CD4-positive, alpha-beta T cell treated with Interleukin-15 for 4 hours (primary cell): ENCODE data around the gene NDUFA13.

Experiments used
- DNase-seq: peaks from one replicate; pipeline ENCODE4 v3.0.0-alpha.2; 2020; ENCODE audit warnings: low spot score

NDUFA13 gene

GRCh38 chr19:19510432-19510831 lies 5.6 kb upstream of the NDUFA13 start:
- DNase-seq = no peak

GRCh38 chr19:19513682-19514081 lies 2.3 kb upstream of the NDUFA13 start:
- DNase-seq = no peak

- no peak for DNase-seq
Observed at GRCh38 chr19:19514215-19514657, 1.8 kb upstream of the NDUFA13 start.

DNA sequence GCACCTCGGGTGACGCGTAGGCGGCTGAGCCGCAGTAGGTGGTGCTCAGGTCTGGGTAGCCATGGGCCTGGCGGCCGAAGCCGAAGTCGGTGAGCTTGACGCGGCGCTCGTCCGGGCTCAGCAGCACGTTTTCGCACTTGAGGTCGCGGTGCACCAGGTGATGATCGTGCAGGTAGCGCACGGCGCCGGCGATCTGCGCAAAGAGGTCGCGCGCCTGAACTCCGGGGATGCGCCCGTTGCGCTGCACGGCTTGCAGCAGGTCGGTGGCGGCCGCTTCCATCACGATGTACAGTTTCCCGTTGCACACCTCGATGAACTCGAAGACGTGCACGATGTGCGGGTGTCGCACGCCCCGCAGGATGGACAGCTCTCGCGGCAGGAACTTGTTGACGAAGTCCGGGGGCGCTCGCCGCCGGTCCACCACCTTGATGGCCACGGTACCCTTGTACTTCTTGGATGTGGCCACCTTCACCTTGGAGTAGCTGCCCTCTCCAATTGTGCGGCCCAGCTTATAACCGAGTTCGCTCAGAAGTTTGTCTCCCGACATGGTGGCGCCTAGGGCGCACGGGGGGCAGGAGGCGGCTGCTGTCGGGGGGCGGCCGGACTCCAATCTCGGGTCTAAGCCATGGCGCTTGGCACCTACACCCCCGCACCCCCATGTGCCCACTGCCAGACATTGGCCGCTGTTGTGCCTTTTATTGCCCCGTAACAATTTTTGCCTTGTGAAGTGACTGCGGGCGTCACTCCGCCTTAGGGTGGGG lies 964 bp upstream of the NDUFA13 start, which contains the start of gene TSSK6:
TSS of gene TSSK6 (minus strand) at position 668 of the 761 bp plus-strand sequence. CDS start at position 547, 121 bp downstream.
- DNase-seq = no peak

DNA sequence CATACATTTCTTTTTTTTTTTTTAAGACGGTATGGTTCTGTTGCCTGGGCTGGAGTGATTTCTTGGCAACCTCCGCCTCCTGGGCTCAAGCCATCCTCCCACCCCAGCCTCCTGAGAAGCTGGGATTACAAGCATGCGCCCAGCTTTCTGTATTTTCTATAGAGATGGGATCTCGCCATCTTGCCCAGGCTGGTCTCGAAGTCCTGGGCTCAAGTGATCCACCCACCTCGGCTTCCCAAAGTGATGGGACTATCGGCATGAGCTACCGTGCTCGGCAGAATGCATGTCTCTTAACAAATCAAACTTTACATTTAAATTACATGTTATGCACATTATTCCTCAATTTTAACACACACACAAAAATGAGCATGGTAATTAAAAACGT lies 1.2 kb downstream of the NDUFA13 start:
- no peak for DNase-seq

GRCh38 chr19:19520989-19521388 lies 5.0 kb downstream of the NDUFA13 start:
- no peak for DNase-seq

DNA sequence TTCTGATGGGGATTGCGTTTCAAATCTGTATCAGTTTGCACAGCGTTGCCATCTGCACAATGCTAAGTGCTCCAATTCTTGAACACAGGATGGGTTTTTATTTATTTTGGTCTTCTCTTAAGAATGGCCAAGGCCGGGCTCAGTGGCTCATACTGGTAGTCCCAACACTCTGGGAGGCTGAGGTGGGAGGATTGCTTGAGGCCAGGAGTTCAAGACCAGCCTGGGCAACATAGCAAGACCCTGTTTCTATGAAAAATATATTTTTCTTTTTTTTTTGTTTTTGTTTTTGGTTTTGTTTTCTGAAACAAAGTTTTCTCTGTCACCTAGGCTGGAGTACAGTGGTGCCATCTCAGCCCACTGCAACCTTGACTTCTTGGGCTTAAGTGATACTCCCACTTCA lies 7.2 kb downstream of the NDUFA13 start:
- DNase-seq = no peak

GRCh38 chr19:19524053-19524452 lies 8.0 kb downstream of the NDUFA13 start:
- DNase-seq = no peak

DNA sequence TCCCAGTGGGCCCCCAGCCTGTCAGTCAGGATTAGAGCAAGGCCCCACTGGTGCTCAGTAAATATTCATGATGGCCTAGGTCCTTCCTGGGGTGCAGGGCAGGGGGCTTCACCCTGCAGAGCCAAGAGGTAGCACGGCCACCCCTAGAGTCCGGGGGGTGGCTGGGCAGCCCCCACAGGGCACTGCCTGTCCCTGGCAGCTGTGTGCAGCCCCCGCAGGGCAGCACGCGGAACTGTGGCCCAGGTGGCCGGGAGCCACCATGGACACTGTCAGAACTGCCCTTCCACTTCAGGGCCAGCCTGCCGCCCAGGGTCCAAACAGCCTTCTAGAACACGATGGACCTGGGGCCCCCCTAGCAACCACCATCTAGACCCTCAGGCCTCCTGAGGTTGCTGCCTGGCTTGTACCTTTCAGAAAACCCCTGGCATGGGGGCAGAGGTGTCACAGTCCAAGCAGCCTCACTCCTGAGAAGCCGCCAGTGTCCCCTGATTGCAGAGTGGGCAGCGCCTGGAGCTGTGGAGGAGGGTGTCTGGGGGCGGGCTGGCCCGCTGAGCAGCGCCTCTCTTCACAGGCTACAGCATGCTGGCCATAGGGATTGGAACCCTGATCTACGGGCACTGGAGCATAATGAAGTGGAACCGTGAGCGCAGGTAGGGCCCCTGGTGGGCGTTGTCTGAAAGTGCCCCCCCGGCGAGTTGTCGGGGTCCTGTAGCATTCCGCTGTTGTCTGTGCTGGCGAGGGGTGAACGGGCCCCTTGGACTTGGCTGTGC lies 9.8 kb downstream of the NDUFA13 start:
- DNase-seq = no peak

GRCh38 chr19:19526581-19527370 lies 10.8 kb downstream of the NDUFA13 start:
- DNase-seq = no peak

- DNase-seq = no peak
Observed at GRCh38 chr19:19527371-19527656, 11.3 kb downstream of the NDUFA13 start.

- no peak for DNase-seq
Observed at GRCh38 chr19:19527674-19528625, 11.9 kb downstream of the NDUFA13 start.

- no peak for DNase-seq
Observed at GRCh38 chr19:19528721-19529490, 12.9 kb downstream of the NDUFA13 start, which contains the start of gene YJEFN3. TSS of gene YJEFN3 (plus strand) at chr19:19528911. CDS start at chr19:19528933, 22 bp downstream.

DNA sequence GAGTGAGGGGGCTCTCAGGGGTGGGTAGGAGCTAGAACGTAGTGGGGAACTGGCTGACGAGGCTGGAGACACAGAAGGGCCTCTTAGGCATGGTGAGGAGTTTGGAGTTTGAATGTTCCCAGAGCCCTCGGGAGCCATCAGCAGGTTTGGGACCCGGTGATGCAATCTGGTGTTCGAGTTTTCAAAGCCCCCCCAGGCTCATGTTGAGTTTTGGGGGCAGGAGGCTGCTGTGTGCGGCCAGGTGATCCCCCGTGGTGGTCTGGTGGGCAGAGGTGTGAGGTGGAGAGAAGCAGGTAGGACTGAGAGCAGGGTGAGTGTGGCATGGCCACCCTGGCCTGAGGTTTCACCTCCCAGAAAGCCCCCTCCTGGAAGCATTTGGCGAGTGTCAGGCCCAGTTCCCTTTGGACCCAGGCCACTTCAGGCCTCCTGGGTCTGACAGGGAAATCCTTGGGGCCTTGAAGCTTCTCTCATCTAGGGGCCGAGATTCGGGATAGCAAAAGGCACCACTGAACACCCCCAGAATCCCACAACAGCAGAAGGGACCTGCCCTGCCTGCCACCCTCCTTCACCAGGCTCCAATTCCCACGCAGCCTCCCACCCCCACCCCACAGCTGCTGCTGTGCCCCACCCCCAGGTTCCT lies 13.9 kb downstream of the NDUFA13 start:
- no peak for DNase-seq

DNA sequence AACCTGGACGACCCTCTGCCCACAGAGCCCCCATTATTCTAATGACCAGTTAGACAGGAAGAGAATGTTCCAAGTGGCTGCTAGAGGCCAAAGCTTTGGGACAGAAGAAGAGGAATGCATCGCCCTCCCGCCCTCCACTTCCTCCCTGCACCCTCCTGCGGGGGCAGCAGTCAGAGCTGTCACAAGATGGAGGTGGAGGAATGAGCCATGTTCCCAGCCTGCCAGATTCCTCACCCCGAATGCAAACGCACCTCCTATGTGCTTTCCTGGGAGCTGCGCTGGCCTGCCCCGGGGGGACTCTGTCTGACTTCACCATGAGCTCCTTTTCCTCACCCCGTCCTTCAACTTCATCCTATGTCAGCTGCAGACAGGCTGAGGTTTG lies 14.4 kb downstream of the NDUFA13 start:
- DNase-seq = no peak

GRCh38 chr19:19530889-19531288 lies 14.9 kb downstream of the NDUFA13 start:
- no peak for DNase-seq

DNA sequence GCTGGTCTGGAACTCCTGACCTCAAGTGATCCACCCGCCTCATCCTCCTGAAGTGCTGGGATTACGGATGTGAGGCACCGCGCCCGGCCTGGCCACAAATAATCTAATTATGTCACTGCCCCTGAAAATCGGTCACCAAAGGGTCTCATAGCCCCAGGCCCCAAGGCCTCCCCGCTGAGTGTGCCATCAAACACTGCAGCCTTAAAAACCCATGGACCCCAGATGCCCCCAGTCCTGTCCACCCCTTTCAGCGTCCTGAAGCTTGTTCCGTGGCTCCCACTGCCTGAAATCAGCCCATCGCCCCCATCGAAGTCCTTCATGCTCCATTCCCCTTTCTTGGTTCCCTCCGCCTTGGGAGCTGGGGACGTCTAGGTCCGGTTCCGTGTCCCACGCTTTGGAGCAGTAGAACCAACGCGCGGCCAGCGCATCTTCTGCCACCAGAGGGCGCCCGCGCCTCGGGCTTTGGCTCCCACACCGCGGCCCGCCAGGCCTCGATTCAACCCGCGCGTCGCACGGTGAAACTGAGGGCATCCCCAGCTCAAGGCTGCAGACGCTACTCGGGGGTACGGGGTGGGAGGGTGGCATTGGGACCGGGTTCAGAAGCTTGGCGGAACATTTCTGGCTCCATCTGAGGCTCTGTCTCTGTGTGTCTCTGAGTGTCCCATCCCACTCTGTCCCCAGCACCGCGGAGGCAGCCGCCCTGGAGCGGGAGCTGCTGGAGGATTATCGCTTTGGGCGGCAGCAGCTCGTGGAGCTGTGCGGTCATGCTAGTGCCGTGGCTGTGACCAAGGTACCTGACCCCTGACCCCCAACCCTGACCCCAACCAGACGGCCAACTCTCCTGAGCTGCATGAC lies 16.2 kb downstream of the NDUFA13 start:
- peak; percentile 84 for DNase-seq

- no peak for DNase-seq
Observed at GRCh38 chr19:19532806-19533701, 17.0 kb downstream of the NDUFA13 start.
